HepG2 (cell line): ENCODE data around the gene KCNH6. TPM values are rescaled to one million over a fixed set of nuclear protein-coding genes. Genes with fewer than 3 reads are reported as not detected.

ENCODE experiments used
- FOXJ3 ChIP-seq: sonication (generic); formaldehyde crosslinking; IDR thresholded peaks from 2 replicates; pipeline ENCODE4 v1.4.0; 2020; ENCODE audit warnings: missing genetic modification reagents, mild to moderate bottlenecking, borderline replicate concordance
- KDM5A ChIP-seq: fragments of 200-600 bp; sonication (generic); IDR thresholded peaks from 2 replicates; pipeline ENCODE4 v1.7.0; 2018; ENCODE audit warnings: antibody characterized with exemption, mild to moderate bottlenecking, low read length, borderline replicate concordance
- RARG ChIP-seq: sonication (generic); formaldehyde crosslinking; IDR thresholded peaks from 2 replicates; pipeline ENCODE4 v1.4.0; 2020; ENCODE audit warnings: low read depth, mild to moderate bottlenecking, missing genetic modification reagents
- REXO4 ChIP-seq: sonication (generic); formaldehyde crosslinking; IDR thresholded peaks from 2 replicates; pipeline ENCODE4 v1.8.0; 2022; ENCODE audit warnings: missing genetic modification reagents, mild to moderate bottlenecking, borderline replicate concordance
- SATB2 ChIP-seq: sonication (generic); formaldehyde crosslinking; IDR thresholded peaks from 2 replicates; pipeline ENCODE4 v1.5.0; 2020; ENCODE audit warnings: missing genetic modification reagents
- ZBTB3 ChIP-seq: sonication (generic); formaldehyde crosslinking; IDR thresholded peaks from 2 replicates; pipeline ENCODE4 v1.4.0; 2020; ENCODE audit warnings: low read depth, mild to moderate bottlenecking, moderate library complexity, missing genetic modification reagents, borderline replicate concordance
- ZBTB42 ChIP-seq: sonication (generic); formaldehyde crosslinking; IDR thresholded peaks from 2 replicates; pipeline ENCODE4 v1.5.0; 2020; ENCODE audit warnings: mild to moderate bottlenecking, missing genetic modification reagents
- ZNF317 ChIP-seq: sonication (generic); formaldehyde crosslinking; IDR thresholded peaks from 2 replicates; pipeline ENCODE4 v1.5.0; 2020; ENCODE audit warnings: mild to moderate bottlenecking, missing genetic modification reagents
- ZNF549 ChIP-seq: sonication (generic); formaldehyde crosslinking; IDR thresholded peaks from 2 replicates; pipeline ENCODE4 v1.5.0; 2020; ENCODE audit warnings: missing genetic modification reagents
- ZNF761 ChIP-seq: sonication (generic); formaldehyde crosslinking; conservative IDR thresholded peaks from 2 replicates; pipeline ENCODE4 v1.4.0; 2020; ENCODE audit warnings: mild to moderate bottlenecking, missing genetic modification reagents
- ZNF766 ChIP-seq: sonication (generic); formaldehyde crosslinking; IDR thresholded peaks from 2 replicates; pipeline ENCODE4 v1.5.0; 2020; ENCODE audit warnings: missing genetic modification reagents, borderline replicate concordance
- ZNF792 ChIP-seq: IDR thresholded peaks from 2 replicates; pipeline ENCODE4 v1.6.1; 2016
- polyA plus RNA-seq, 8 experiments: library from polyadenylated mRNA; depleted of rRNA in 3 of 8; stranded (reverse) in 7 of 8; unstranded in 1 of 8; fragments of >200 nt; fragmentation: Illumina TruSeq in 4 of 8; extraction: Trizol in 4 of 8; gene quantifications; 2 replicates each; pipeline versions ENCODE4 v1.2.1 to v1.2.3, GENCODE V29; 2011 to 2016; ENCODE audit warnings: low read depth in 4 of 8, missing spikeins in 1 of 8, mixed read lengths in 1 of 8; ENCODE audit not compliant: insufficient read depth in 1 of 8
- total RNA-seq, 5 experiments: library from RNA; depleted of rRNA; stranded (reverse); fragments of >200 nt; fragmentation: Illumina TruSeq; extraction: Trizol; gene quantifications; 2 replicates each; pipeline ENCODE4 v1.2.3, GENCODE V29; 2016; ENCODE audit warnings: low read depth in 1 of 5
- TF ChIP-seq, protein P1 (sequence below): sonication (generic); formaldehyde crosslinking; IDR thresholded peaks from 2 replicates; pipeline ENCODE4 v1.8.1; 2023; ENCODE audit warnings: mild to moderate bottlenecking, inconsistent platforms, moderate library complexity, missing genetic modification reagents, borderline replicate concordance
- TF ChIP-seq, protein P2 (sequence below): sonication (generic); formaldehyde crosslinking; IDR thresholded peaks from 2 replicates; pipeline ENCODE4 v1.8.0; 2022; ENCODE audit warnings: mild to moderate bottlenecking, missing genetic modification reagents, borderline replicate concordance
- TF ChIP-seq, protein P3 (sequence below): sonication (generic); formaldehyde crosslinking; IDR thresholded peaks from 2 replicates; pipeline ENCODE4 v1.4.0; 2020; ENCODE audit warnings: missing genetic modification reagents
- TF ChIP-seq, protein P4 (sequence below): IDR thresholded peaks from 2 replicates; pipeline ENCODE4 v1.6.1; 2016; ENCODE audit warnings: low read depth, control low read depth
- TF ChIP-seq, protein P5 (sequence below): sonication (generic); formaldehyde crosslinking; IDR thresholded peaks from 2 replicates; pipeline ENCODE4 v1.5.1; 2020; ENCODE audit warnings: missing genetic modification reagents, mild to moderate bottlenecking, borderline replicate concordance
- TF ChIP-seq, protein P6 (sequence below): sonication (generic); formaldehyde crosslinking; IDR thresholded peaks from 2 replicates; pipeline ENCODE4 v1.4.0; 2020; ENCODE audit warnings: missing genetic modification reagents, borderline replicate concordance

Gene KCNH6
- total and polyA plus RNA-seq, 2 of the 13 experiments (the other 11 are each of a cell fraction or from before 2014, with no cell fraction given): 0.05 to 0.18 TPM

DNA sequence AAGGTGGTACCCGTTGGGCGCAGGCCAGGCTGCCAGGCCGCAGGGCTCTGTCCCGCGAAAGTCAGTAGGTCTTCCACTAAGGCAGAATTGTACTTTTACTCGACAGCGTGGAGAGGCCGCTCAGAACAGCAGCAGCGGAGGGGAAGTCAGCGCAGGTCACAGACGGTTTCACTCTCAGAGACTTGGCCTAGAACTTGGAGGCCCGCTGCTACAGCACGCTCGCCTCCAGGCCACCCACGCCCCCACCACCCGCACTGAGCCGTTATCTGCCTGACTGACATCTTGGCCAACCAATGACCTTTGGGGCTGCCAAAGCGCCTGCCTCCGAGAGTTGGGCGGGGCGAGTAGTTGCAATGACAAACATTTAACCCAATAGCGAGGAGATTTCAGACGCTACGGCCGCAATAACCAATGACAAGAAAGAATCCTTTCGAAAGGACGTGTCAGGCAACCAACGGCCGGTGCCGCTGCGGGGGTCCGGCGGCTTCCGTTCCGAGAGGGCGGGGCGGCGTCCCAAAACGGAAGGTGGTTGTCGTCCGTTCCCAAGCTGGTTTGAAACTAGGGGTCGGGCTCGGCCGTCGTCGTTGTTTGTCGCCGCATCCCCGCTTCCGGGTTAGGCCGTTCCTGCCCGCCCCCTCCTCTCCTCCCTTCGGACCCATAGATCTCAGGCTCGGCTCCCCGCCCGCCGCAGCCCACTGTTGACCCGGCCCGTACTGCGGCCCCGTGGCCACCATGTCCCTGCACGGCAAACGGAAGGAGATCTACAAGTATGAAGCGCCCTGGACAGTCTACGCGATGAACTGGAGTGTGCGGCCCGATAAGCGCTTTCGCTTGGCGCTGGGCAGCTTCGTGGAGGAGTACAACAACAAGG lies 27.0 kb downstream of the KCNH6 start, which contains the start of gene DCAF7 (continued):
- TF ChIP-seq RARG (CRISPR knock-in tag): 0 out of 2 replicates have a peak, but pooled peaks have one; percentile 74
- peak; percentile 59 for TF ChIP-seq KDM5A
- TF ChIP-seq, protein P1, sequence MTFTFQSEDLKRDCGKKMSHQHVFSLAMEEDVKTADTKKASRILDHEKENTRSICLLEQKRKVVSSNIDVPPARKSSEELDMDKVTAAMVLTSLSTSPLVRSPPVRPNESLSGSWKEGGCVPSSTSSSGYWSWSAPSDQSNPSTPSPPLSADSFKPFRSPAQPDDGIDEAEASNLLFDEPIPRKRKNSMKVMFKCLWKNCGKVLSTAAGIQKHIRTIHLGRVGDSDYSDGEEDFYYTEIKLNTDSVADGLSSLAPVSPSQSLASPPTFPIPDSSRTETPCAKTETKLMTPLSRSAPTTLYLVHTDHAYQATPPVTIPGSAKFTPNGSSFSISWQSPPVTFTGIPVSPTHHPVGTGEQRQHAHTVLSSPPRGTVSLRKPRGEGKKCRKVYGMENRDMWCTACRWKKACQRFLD (CRISPR knock-in tag): peak; percentile 90
- TF ChIP-seq ZBTB3: peak; percentile 83; the same call in 1 of the 2 replicates
- TF ChIP-seq, protein P2, sequence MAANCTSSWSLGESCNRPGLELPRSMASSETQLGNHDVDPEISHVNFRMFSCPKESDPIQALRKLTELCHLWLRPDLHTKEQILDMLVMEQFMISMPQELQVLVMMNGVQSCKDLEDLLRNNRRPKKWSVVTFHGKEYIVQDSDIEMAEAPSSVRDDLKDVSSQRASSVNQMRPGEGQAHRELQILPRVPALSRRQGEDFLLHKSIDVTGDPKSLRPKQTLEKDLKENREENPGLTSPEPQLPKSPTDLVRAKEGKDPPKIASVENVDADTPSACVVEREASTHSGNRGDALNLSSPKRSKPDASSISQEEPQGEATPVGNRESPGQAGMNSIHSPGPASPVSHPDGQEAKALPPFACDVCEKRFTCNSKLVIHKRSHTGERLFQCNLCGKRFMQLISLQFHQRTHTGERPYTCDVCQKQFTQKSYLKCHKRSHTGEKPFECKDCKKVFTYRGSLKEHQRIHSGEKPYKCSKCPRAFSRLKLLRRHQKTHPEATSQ (CRISPR knock-in tag): peak; percentile 59; the same call in 1 of the 2 replicates
- TF ChIP-seq FOXJ3 (CRISPR knock-in tag): peak; percentile 67; the same call in 1 of the 2 replicates
- TF ChIP-seq REXO4 (CRISPR knock-in tag): peak; percentile 61; the same call in 1 of the 2 replicates
- TF ChIP-seq ZBTB42 (CRISPR knock-in tag): no peak
- TF ChIP-seq, protein P3, sequence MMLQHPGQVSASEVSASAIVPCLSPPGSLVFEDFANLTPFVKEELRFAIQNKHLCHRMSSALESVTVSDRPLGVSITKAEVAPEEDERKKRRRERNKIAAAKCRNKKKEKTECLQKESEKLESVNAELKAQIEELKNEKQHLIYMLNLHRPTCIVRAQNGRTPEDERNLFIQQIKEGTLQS: peak; percentile 48; the same call in 1 of the 2 replicates
- peak; percentile 30; the same call in 1 of the 2 replicates for TF ChIP-seq ZNF792
- peak; percentile 78; the same call in 1 of the 2 replicates for TF ChIP-seq ZNF766 (CRISPR knock-in tag)
- TF ChIP-seq, protein P4, sequence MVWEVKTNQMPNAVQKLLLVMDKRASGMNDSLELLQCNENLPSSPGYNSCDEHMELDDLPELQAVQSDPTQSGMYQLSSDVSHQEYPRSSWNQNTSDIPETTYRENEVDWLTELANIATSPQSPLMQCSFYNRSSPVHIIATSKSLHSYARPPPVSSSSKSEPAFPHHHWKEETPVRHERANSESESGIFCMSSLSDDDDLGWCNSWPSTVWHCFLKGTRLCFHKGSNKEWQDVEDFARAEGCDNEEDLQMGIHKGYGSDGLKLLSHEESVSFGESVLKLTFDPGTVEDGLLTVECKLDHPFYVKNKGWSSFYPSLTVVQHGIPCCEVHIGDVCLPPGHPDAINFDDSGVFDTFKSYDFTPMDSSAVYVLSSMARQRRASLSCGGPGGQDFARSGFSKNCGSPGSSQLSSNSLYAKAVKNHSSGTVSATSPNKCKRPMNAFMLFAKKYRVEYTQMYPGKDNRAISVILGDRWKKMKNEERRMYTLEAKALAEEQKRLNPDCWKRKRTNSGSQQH (CRISPR knock-in tag): no peak; the same call in 1 of the 2 replicates
- TF ChIP-seq ZNF317: peak; percentile 69; the same call in 1 of the 2 replicates
- TF ChIP-seq, protein P5, sequence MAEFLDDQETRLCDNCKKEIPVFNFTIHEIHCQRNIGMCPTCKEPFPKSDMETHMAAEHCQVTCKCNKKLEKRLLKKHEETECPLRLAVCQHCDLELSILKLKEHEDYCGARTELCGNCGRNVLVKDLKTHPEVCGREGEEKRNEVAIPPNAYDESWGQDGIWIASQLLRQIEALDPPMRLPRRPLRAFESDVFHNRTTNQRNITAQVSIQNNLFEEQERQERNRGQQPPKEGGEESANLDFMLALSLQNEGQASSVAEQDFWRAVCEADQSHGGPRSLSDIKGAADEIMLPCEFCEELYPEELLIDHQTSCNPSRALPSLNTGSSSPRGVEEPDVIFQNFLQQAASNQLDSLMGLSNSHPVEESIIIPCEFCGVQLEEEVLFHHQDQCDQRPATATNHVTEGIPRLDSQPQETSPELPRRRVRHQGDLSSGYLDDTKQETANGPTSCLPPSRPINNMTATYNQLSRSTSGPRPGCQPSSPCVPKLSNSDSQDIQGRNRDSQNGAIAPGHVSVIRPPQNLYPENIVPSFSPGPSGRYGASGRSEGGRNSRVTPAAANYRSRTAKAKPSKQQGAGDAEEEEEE (CRISPR knock-in tag): peak; percentile 95; the same call in 1 of the 2 replicates
- TF ChIP-seq, protein P6, sequence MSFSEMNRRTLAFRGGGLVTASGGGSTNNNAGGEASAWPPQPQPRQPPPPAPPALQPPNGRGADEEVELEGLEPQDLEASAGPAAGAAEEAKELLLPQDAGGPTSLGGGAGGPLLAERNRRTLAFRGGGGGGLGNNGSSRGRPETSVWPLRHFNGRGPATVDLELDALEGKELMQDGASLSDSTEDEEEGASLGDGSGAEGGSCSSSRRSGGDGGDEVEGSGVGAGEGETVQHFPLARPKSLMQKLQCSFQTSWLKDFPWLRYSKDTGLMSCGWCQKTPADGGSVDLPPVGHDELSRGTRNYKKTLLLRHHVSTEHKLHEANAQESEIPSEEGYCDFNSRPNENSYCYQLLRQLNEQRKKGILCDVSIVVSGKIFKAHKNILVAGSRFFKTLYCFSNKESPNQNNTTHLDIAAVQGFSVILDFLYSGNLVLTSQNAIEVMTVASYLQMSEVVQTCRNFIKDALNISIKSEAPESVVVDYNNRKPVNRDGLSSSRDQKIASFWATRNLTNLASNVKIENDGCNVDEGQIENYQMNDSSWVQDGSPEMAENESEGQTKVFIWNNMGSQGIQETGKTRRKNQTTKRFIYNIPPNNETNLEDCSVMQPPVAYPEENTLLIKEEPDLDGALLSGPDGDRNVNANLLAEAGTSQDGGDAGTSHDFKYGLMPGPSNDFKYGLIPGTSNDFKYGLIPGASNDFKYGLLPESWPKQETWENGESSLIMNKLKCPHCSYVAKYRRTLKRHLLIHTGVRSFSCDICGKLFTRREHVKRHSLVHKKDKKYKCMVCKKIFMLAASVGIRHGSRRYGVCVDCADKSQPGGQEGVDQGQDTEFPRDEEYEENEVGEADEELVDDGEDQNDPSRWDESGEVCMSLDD: no peak; the same call in 1 of the 2 replicates
- TF ChIP-seq ZNF761 (CRISPR knock-in tag): peak; percentile 85
- no peak for TF ChIP-seq ZNF549
- 0 out of 2 replicates have a peak, but pooled peaks have one; percentile 70 for TF ChIP-seq SATB2
